GM19238 (cell line): Measurements from ENCODE around the gene MYCT1.

Source experiments
- DNase-seq: peaks from one replicate; pipeline ENCODE4 v3.0.0; 2011; ENCODE audit warnings: low spot score; ENCODE audit not compliant: insufficient read length

MYCT1 gene

GRCh38 chr6:152721956-152722355, 24.3 kb downstream of the MYCT1 start:
- no peak for DNase-seq

DNA sequence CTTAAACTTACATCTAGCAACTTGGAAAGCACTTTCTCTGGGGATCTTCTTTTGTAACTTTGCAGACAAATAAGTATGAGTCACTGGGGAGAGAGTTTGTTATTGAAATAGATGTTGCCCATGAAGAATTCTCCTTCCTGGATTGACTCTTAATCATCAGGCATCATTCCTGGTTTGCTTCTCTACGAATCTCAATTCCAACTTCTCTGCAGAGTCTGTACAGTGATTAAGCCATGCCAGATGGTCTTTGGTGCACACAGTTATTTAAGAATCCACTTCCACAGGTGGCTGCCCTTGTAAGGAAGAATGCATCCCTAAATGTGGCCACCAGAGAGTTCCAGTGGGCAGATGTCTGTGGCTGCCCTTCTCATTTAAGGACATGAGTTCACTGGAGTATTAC, 25.7 kb downstream of the MYCT1 start:
- DNase-seq = no peak

DNA sequence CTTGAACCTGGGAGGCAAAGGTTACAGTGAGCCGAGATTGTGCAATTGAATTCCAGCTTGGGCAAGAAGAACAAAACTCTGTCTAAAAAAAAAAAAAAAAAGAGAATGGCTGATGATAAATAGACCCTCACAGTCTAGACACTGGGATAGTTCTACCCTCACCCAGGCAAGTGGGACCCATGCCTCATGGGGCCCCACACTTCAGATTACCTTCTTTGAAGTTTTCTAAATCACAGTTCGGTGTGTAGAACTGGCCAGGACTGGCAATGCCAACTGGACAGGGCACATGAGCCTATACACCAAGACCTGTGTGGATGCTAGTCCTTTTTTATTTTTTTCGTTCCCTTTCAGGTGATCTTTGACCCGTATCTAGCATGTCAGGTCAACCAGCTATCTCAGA, 28.6 kb downstream of the MYCT1 start:
- no peak for DNase-seq

- no peak for DNase-seq
These were observed 29.8 kb downstream of the MYCT1 start for GRCh38 chr6:152727507-152727906.

DNA sequence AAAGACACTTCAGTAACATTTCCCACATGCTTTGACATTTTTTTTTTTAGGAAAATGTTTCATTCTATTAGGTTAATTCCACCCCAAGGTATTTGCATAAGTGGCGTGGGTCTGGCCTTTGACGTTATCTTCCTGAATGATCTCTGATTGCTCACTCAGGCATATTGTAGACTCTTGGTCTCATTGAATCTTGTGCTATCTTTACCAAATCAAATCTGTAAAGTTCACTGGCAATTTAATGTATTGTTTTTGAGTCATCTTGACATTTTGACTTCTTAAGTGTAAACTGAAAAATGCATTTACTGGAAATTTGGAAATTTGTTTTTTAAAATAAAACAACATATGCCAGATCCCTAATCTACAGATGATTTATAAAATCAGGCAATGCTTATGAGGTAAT, 36.9 kb downstream of the MYCT1 start:
- DNase-seq = no peak

DNA sequence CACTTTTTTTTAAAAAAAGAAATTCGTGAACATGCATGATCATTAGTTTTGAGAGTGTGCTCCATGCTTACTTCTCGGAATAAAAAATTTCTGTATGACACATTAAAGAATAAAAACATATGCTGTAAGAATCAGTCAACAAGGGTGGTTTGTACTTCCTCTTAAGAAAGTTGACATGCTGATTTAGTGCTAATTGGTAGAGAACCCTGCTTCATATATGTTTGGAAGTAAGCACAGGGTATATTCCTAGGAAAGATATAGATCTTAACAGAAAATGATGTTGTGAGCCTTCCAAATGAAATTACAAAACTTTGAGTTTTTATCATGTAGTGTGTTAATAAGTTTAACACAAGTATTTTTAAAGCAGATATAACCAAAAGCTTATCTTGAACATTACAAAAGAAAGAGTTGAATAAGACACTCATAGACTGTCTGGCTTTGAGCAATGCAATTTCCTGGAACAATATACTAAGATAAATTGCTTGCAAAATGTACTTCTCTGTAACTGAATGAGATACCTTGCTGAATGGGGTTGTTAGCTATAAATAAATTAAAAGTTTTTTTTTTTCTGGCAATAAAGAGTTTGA, 39.1 kb downstream of the MYCT1 start:
- DNase-seq = no peak

GRCh38 chr6:152745509-152746171, 47.9 kb downstream of the MYCT1 start:
- DNase-seq = no peak

DNA sequence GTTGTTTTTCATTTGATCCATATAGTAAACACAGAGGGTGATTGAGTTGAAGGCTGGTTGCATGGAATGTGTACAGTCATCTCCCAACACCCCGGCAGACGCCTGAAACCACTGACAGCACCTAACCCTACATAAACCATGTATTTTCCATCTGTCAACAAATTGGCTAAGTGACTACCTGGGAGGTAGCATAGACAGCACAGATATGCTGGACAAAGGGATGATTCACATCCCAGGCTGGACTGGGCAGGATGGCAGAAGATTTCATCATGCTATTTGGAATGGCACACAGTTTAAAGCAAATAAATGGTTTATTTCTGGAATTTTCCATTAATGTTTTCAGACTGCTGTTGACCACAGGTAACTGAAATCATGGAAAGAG, 48.5 kb downstream of the MYCT1 start:
- no peak for DNase-seq

- no peak for DNase-seq
These were observed 51.1 kb downstream of the MYCT1 start for GRCh38 chr6:152748843-152749242.

- DNase-seq = no peak
These were observed 51.6 kb downstream of the MYCT1 start for GRCh38 chr6:152749336-152749735.

- DNase-seq = no peak
These were observed 53.0 kb downstream of the MYCT1 start, which contains the start of gene VIP for GRCh38 chr6:152750694-152751093. VIP (plus strand) TSS chr6:152750797; CDS start chr6:152752178, 1,381 bp downstream.

DNA sequence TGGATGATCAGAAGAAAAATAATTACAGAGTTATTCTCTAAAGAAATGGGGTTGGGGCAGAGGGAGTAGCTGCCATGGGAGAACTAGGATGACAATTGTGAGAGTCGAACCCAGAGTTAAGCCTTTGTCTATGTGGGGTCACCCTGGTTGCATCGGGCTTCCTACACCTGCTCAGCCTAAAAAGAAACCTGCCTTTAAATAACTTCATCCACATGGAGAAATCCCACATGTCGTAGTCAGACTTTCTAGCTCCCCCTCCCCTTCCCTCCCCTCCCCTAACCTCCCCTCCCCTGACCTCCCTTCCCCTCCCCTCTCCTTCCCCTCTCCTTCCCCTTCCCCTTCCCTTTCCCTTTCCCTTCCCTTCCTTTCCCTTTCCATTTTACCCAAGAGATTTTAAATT, 67.6 kb downstream of the MYCT1 start:
- no peak for DNase-seq

DNA sequence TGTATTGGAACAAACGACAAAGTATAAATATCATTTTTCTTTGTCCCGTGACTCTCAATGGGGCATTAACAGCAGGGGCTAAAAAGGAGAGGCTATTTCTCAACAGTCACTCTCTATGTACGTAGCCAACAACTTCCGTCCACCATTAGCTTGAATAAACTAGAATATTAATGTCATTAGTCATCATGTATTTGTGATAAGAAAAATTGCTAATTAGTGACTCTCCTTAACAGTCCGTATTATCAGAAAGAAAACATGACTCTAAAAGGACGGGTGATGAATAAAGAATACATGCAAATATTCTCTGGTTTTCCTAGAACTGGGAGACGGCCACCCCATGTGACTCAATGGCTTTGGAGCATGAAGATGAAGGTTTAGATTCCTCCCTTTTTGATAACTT, 71.5 kb downstream of the MYCT1 start:
- no peak for DNase-seq

- no peak for DNase-seq
These were observed 72.3 kb downstream of the MYCT1 start for GRCh38 chr6:152769993-152770392.

DNA sequence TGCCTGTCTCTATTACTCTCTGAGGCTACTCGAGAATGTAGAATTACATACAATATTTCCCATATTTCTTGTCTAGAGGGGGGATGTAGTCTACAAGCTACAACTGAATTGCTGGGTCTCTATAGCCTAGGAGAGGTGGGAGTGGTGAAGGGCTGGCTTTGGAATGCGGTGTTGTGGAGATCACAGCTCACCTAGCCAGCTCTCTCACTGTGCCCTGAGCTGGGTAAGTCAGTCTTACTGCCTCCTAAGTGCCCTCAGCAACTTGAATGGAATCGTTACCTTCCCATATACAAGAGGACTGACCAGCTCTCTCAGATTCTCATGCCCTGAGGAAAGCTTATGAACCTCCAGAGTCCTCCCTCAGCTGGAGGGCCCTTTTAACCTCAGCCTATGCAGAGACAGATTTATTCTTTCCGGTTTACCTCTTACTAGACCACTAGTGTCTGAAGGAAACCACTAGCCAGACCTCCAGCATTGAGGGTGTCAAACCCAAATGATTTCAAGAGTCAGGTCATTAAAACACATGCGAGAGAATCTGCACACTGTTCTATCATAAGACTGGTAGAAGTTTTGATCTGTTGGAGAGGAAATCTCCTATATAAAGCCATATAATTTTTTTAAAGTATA, 73.5 kb downstream of the MYCT1 start:
- no peak for DNase-seq
